Fibroblast of skin of right quadriceps (primary cell): ENCODE results near the gene TBKBP1.
"Not testable (repeated sequence)": the region's sequence is repeated elsewhere in the genome, so short reads cannot be mapped to it uniquely, and the experiment has no call there.

ENCODE experiments used
- DNase-seq: peaks from one replicate; pipeline ENCODE4 v3.0.0-alpha.2; 2013

Gene TBKBP1

GRCh38 chr17:47678196-47678595 lies 15.8 kb upstream of the TBKBP1 start:
- no peak for DNase-seq

GRCh38 chr17:47682138-47682537 lies 11.8 kb upstream of the TBKBP1 start:
- no peak for DNase-seq

DNA sequence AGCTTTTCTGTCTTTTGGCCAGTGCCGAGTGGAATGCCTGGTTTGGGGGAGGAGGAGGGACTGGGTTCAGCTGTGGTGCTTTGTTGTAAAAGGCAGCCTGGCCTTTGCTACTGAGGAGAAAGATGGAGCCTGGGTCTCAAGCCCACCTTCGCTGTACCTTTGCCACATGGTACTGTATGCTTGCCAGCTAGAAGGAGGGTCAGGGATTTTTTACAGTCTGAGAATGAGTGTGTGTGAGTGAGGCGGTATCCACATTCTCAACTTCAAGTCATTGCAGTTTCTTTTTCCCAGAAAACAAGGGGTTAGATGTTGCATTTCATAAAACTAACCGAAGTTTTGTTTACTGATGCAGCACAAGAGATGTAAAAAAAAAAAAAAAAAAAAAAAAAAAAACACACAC lies 11.2 kb upstream of the TBKBP1 start:
- not testable (repeated sequence) for DNase-seq

- DNase-seq: no peak
These were observed 9.9 kb upstream of the TBKBP1 start for GRCh38 chr17:47684025-47684424.

DNA sequence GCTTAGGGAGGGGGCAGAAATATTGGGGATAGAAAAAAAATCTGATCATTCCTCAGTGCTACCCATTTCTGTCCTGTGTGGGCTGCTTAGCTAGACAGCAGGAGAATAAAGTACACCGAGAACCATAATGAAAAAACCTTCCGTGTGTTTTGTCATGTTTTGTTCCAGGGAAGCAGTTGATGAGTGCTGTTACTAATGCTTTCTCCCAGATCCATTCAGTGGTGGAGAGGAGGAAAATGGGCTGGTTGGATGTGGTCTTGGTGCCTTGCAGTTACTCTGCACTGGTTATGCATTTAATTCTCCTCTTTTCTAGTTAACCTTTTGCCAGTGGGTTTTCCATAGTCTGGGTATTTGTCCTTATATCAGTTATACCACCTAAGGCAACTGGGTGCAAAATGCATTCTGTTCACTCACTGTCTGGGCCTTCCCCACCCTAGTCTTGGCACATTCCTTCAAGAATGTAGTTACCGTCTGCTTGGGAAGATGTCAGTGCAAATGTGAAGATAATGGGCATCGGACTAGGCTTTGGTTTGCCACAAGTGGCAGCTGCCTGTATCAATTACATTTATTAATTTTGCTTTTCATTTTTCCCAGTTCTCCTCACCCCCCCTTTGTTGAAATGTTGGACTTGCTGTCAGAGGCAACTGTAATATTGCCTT lies 9.3 kb upstream of the TBKBP1 start:
- DNase-seq: no peak

DNA sequence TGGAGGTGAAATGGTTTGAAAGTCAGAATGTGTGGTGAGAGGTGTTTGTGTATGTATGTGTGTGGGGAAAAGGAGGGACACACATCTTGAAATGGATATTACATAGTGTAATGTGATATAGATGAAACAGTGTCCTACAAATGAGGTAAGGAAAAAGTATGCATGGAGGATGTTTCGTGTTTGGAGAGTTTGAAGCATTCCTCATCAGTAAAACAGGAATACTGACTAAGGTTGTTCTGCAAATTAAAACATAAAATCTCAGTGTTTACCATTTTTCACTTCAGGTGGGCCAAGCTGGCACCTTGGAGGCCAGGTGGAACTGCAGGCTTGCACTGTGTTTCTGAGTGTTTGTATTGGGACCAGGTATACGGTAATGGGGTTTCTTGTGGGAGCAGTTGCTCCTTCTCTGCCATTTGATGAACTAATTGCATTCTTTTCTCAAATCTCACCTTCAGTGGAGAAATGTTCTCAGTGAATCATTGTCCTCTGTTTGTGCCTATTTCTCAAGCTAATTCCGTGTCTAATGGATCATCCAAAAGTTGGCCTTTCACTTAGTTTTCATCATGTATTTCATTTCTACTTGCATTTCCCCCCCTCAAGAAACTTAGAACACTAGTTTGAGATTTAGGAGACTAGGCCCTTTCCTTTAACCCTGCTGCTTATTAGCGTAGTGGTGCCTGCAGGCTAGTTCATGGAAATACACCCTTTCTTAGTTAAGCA lies 8.2 kb upstream of the TBKBP1 start:
- DNase-seq: no peak

- DNase-seq: peak; percentile 54
These were observed 7.7 kb upstream of the TBKBP1 start for GRCh38 chr17:47686276-47686635.

DNA sequence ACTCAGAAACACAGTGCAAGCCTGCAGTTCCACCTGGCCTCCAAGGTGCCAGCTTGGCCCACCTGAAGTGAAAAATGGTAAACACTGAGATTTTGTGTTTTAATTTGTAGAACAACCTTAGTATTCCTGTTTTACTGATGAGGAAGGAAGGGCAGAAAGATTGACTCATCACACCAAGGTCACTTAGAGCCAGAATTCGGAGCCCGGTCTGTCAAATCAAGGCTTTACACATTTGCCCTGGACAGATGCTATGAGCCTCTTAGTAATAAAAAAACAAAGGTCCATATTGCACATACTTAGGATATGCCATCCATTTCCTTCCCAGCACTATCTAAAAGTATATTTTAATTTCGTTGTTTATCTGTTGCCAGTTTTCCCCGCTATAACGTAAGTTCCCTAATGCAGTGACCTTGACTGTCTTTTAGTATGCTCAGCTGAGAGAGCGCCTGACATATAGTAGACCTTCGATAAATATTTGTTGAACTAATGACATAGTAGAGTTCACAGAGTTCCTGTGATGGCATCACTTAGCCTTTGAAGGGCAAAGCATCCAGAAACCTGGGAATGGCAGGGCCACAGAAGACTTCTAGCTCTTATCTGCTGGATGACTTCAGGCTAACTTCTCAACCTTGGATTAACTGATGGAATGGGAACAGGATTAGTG lies 7.2 kb upstream of the TBKBP1 start:
- DNase-seq: no peak

GRCh38 chr17:47687328-47687690 lies 6.7 kb upstream of the TBKBP1 start:
- no peak for DNase-seq

DNA sequence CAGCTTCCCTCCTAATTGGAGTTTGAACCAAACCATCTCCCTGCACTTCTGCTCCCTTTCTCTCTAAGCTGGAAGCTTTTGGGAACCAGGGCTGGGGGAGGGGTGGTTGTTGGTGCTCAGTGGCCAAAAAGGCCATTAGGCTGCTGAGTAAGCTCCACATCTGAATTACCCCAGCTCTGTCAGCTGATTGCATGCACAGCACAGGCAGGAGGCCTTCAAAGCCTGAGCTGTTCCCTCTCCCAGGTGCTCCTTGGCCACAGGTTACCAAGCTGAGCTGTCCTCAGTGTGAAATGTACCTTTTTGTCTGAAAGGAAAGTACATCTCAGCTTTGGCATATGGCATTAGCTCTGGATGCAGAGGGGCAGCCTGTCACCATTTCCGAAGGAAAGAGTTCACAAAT lies 6.2 kb upstream of the TBKBP1 start:
- no peak for DNase-seq

DNA sequence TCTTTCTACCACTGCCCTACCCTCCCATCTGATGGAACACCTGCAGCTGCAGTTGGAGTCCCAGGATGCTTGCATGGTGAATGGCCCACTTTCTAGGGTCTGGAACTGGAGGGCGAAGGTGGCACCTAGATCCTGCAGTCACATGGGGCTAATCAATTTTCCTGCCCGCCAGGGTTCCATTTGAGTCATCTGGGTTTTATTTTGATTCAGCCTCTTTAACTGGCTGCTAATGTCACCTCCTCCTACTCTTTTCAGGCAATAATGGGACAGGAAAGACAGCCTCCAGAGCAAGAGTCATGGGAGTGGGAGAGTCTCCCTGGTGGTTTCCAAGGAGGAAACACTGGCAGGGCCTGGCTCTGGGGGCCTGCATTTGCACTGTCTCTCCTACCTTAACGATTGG lies 3.8 kb upstream of the TBKBP1 start:
- DNase-seq: no peak

DNA sequence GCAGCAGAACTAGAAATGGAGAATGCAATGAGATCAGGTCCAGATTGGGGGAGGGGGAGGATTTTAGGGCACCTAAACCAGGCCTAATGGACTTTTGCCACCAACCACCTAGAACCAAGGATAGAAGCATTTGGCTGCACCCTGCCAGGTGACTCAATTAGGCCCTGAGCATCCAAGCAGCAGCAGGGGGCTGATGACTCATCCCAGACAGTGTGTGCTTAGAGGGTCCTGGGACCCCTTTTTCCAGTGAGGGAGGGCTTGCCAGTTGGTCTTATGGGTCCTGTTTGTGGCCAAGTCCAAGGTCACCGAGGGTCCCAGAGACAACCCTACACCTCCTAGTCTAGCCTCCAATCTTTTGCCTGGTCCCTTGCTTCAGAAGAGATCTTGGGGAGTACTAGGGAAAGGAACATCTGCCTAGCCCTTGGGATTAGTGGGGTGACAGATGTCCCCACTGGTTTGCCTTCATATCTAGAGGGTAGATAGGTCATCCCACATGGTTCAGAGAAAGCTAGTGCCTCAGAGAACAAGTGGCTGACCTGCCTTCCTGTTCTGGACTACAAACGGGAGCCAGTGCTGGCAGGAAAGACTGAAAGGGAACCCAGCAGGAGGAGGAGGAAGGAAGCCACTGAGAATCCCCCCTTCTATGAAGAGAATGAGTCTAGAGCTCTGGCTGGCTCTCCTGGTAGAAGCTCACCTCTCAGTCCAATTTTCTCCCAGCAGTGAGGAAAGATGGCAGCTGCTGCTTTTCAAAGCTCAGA lies 1.6 kb upstream of the TBKBP1 start:
- no peak for DNase-seq

DNA sequence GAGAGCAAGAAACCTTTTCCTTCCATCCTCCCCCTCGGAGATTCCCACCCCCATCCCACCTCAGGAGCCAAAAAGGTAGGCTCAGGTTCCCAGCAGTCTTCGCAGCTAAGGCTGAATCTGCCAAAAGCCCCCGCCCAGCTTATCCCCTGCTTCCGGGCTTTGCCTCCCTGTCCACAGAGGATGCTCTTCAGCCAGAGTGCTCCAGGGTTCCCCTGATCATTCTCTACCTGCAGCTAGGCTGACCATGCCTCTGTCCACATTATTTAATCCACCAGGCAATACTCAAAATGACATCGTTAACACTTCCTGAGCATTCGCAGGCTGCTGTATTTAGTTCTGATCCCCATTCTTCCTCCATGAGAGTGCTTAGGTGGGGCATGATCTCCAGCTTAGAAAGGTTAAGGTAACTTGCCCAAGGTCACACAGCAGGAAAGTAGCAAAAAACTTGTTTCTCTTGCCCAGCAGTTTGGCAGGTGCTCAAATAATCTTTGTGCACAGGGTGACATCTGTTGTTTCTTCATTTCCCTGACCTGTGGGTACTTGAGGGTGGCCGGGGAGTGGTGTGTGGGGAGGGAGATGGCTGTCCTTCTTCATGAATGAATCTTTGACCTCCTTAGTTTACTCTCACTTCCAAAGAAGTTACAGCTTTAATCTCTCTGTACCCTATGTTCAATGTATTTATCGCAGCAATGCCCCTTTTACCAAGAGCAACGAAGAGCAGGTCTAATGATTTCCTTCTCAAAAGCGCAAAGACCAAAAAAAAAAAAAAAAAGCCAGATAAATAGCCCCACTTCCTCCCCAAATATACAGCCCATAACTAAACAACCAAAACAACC lies 848 bp upstream of the TBKBP1 start:
- DNase-seq: no peak

- DNase-seq: peak; percentile 44
These were observed 844 bp downstream of the TBKBP1 start for GRCh38 chr17:47694581-47695428.

- peak; percentile 55 for DNase-seq
These were observed 1.7 kb downstream of the TBKBP1 start for GRCh38 chr17:47695429-47696376.

- DNase-seq: no peak
These were observed 3.0 kb downstream of the TBKBP1 start for GRCh38 chr17:47696717-47697642.

- DNase-seq: no peak
These were observed 4.1 kb downstream of the TBKBP1 start for GRCh38 chr17:47697906-47698711.

- peak; percentile 40 for DNase-seq
These were observed 5.0 kb downstream of the TBKBP1 start for GRCh38 chr17:47698749-47699535.
